SU-DHL-6 (cell line): ENCODE data around the gene OR6C70.
"Not testable (repeated sequence)": the region's sequence is repeated elsewhere in the genome, so short reads cannot be mapped to it uniquely, and the experiment has no call there.

ENCODE experiments used
- H2AFZ ChIP-seq: fragments of 200-600 bp; sonication (generic); 2 replicates; pipeline ENCODE4 v1.6.1; 2014; ENCODE audit warnings: low read depth, mild to moderate bottlenecking, moderate library complexity, mixed read lengths, antibody characterized with exemption, low read length; ENCODE audit not compliant: severe bottlenecking
- H3F3A ChIP-seq: fragments of 200-600 bp; shearing (Covaris generic); 2 replicates; pipeline ENCODE4 v1.6.0; 2016; ENCODE audit warnings: antibody characterized with exemption, mild to moderate bottlenecking; ENCODE audit not compliant: insufficient read depth
- H3K27ac ChIP-seq: fragments of 200-600 bp; sonication (generic); 2 replicates; pipeline ENCODE4 v1.5.1; 2016; ENCODE audit warnings: low read depth, mild to moderate bottlenecking, low read length, moderate library complexity, mixed read lengths
- H3K27me3 ChIP-seq: fragments of 200-600 bp; sonication (generic), shearing (Covaris generic); 2 replicates; pipeline ENCODE4 v1.6.0; 2014; ENCODE audit warnings: mild to moderate bottlenecking, low read length
- H3K36me3 ChIP-seq: fragments of 200-600 bp; sonication (generic); 2 replicates; pipeline ENCODE4 v1.6.1; 2014; ENCODE audit warnings: mild to moderate bottlenecking, low read length, mixed read lengths
- H3K4me2 ChIP-seq: fragments of 300-600, 200-600 bp; shearing (Covaris generic), sonication (generic); 2 replicates; pipeline ENCODE4 v1.6.0; 2014; ENCODE audit warnings: low read length, low read depth, mild to moderate bottlenecking; ENCODE audit not compliant: poor library complexity, severe bottlenecking
- H3K4me3 ChIP-seq: fragments of 200-600 bp; sonication (generic); 2 replicates; pipeline ENCODE4 v1.5.1; 2014; ENCODE audit warnings: antibody characterized with exemption, low read length, mild to moderate bottlenecking, mixed read lengths; ENCODE audit not compliant: insufficient read depth, poor library complexity, severe bottlenecking
- H3K79me2 ChIP-seq: fragments of 200-600 bp; sonication (generic); 2 replicates; pipeline ENCODE4 v1.6.1; 2014; ENCODE audit warnings: mild to moderate bottlenecking, low read length, moderate library complexity; ENCODE audit not compliant: insufficient read depth
- H3K9ac ChIP-seq: fragments of 200-600 bp; sonication (generic); 2 replicates; pipeline ENCODE4 v1.7.0; 2014; ENCODE audit warnings: mild to moderate bottlenecking, low read length
- H3K9me2 ChIP-seq: fragments of 200-600 bp; sonication (generic); replicated peaks from 2 replicates; pipeline ENCODE4 v1.6.1; 2014; ENCODE audit warnings: low read length; ENCODE audit not compliant: insufficient read depth
- H3K9me3 ChIP-seq: fragments of 200-600 bp; sonication (generic); 2 replicates; pipeline ENCODE4 v1.6.1; 2014; ENCODE audit warnings: low read length, mixed read lengths; ENCODE audit not compliant: insufficient read depth
- H4K20me1 ChIP-seq: fragments of 200-600 bp; sonication (generic); 2 replicates; pipeline ENCODE4 v1.6.1; 2014; ENCODE audit warnings: low read depth, mild to moderate bottlenecking, antibody characterized with exemption, low read length, moderate library complexity, mixed read lengths
- CTCF ChIP-seq: fragments of 200-600 bp; sonication (generic); IDR thresholded peaks from one replicate; pipeline ENCODE4 v1.5.1; 2017; ENCODE audit warnings: antibody characterized with exemption, mild to moderate bottlenecking, low read length, moderate library complexity; ENCODE audit not compliant: insufficient read depth, poor library complexity, severe bottlenecking
- EZH2phosphoT487 ChIP-seq: fragments of 200-600 bp; sonication (generic), shearing (Covaris generic); conservative IDR thresholded peaks from 2 replicates; pipeline ENCODE4 v1.6.1; 2018; ENCODE audit warnings: mild to moderate bottlenecking, antibody characterized with exemption, low read length, moderate library complexity, mixed read lengths

Gene OR6C70

DNA sequence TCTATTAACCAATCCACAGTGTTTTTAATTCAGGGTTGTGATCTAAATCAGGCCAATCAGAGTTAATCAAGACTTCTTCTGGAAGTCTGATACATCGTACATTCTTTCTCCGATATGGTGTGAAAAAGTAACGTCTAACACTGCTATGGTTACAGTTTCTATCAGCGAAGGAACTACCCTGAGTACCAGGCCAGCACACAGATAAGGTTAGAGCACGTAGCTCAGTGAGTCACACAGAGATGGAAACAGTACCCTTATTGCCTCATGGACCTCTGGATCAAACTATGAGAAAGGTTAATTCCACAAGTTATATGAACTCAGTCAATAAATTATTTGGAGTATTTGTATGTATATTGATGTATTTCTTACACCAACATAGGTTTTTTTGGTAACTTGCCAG, 25.6 kb upstream of the OR6C70 start:
- Histone ChIP-seq H3K4me2 (no peak overlapping the region), H3F3A (no peaks in the 10 kb centered on the region), H3K9me2 (no peaks in the 10 kb centered on the region), H3K4me3 (no peak overlapping the region), H3K27me3 (no peaks in the 10 kb centered on the region), H3K27ac (no peak overlapping the region), H3K9ac (no peak overlapping the region), H4K20me1 (no peaks in the 10 kb centered on the region), H2AFZ (no peak overlapping the region), H3K36me3 (no peaks in the 10 kb centered on the region), H3K9me3 (no peaks in the 10 kb centered on the region), H3K79me2 (no peaks in the 10 kb centered on the region)
- TF ChIP-seq EZH2phosphoT487 (no peak), CTCF (no peak)

DNA sequence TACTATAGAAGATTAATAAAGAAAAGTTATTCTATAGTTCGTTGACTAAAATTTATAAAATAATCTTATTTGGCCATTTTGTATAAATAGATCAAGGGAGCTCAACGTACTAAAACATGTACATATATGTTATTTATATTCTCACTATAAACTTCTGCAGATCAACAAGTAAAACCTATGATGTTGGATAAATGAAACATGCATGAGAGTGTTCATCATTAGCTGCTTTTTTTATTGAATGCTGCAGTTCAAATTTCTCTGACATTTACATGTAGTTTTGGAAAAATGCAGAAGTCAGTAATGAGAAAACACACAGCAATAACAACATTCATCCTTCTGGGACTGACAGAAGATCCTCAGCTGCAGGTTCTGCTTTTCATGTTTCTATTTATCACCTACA, 22.1 kb upstream of the OR6C70 start, which contains the start of gene OR6C68:
Gene OR6C68, plus strand, starts transcription at position 301 of the 400 bp plus-strand sequence. Its CDS starts 0 bp downstream, at position 301.
- Histone ChIP-seq H3K27me3 (no peaks in the 10 kb centered on the region), H3K4me3 (no peak within 1 kb of the TSS)

DNA sequence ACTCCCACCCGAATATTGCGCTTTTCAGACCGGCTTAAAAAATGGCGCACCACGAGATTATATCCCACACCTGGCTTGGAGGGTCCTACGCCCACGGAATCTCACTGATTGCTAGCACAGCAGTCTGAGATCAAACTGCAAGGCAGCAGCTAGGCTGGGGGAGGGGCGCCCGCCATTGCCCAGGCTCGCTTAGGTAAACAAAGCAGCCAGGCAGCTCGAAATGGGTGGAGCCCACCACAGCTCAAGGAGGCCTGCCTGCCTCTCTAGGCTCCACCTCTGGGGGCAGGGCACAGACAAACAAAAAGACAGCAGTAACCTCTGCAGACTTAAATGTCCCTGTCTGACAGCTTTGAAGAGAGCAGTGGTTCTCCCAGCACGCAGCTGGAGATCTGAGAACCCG, 14.3 kb upstream of the OR6C70 start:
- not testable (repeated sequence) for H3K36me3 ChIP-seq, H3K79me2 ChIP-seq, H4K20me1 ChIP-seq, H3F3A ChIP-seq, H3K27ac ChIP-seq, H3K9ac ChIP-seq, H3K4me3 ChIP-seq, H2AFZ ChIP-seq, H3K9me3 ChIP-seq, H3K27me3 ChIP-seq, H3K4me2 ChIP-seq, H3K9me2 ChIP-seq

More for the DNA sequence above, 22.1 kb upstream of the OR6C70 start, which contains the start of gene OR6C68:
- H3K27ac ChIP-seq: no peak within 1 kb of the TSS
- H3K36me3 ChIP-seq: no peaks in the 10 kb centered on the region
- no peaks in the 10 kb centered on the region for H4K20me1 ChIP-seq
- no peak within 1 kb of the TSS for H3K4me2 ChIP-seq
- no peak within 1 kb of the TSS for H3K9ac ChIP-seq
- no peaks in the 10 kb centered on the region for H3K9me2 ChIP-seq
- TF ChIP-seq EZH2phosphoT487 (no peak), CTCF (no peak)
- H3F3A ChIP-seq: no peaks in the 10 kb centered on the region
- H2AFZ ChIP-seq: no peak within 1 kb of the TSS
- H3K9me3 ChIP-seq: no peaks in the 10 kb centered on the region
- H3K79me2 ChIP-seq: no peaks in the 10 kb centered on the region

- not testable (repeated sequence) for H3K27ac ChIP-seq, H3K79me2 ChIP-seq, H3K4me3 ChIP-seq, H3K4me2 ChIP-seq, H4K20me1 ChIP-seq, H3K36me3 ChIP-seq, H3F3A ChIP-seq, H3K9me3 ChIP-seq, H2AFZ ChIP-seq, H3K9me2 ChIP-seq, H3K9ac ChIP-seq, H3K27me3 ChIP-seq
Measured at GRCh38 chr12:55479136-55479535, 9.2 kb upstream of the OR6C70 start.
